VCaP (cell line): ENCODE results near the gene RNPEPL1.

Experiments used
- H3K27ac ChIP-seq: fragments of 450-650 bp; 2 replicates; pipeline ENCODE4 v1.5.1; 2017
- CTCF ChIP-seq: fragments of 450-650 bp; conservative IDR thresholded peaks from 2 replicates; pipeline ENCODE4 v1.5.1; 2017; ENCODE audit warnings: mild to moderate bottlenecking, moderate library complexity

The RNPEPL1 gene

GRCh38 chr2:240593703-240594451 is 25.6 kb downstream of the RNPEPL1 start:
- no peak overlapping the region for H3K27ac ChIP-seq
- no peak for TF ChIP-seq CTCF

- TF ChIP-seq CTCF: no peak
- H3K27ac ChIP-seq: no peak overlapping the region
Observed at GRCh38 chr2:240594511-240595380, 26.5 kb downstream of the RNPEPL1 start.

GRCh38 chr2:240595381-240596079 is 27.2 kb downstream of the RNPEPL1 start:
- TF ChIP-seq CTCF: peak; percentile 31; the same call in 1 of the 2 replicates
- H3K27ac ChIP-seq: peak overlapping the region; percentile 15; the same call in 1 of the 2 replicates

GRCh38 chr2:240596080-240596460 is 27.8 kb downstream of the RNPEPL1 start:
- peak overlapping the region; percentile 15; the same call in 1 of the 2 replicates for H3K27ac ChIP-seq
- TF ChIP-seq CTCF: no peak

- peak overlapping the region; percentile 15; the same call in 1 of the 2 replicates for H3K27ac ChIP-seq
Observed at GRCh38 chr2:240596491-240596931, 28.2 kb downstream of the RNPEPL1 start.

GRCh38 chr2:240597054-240597418 is 28.8 kb downstream of the RNPEPL1 start:
- no peak for TF ChIP-seq CTCF
- H3K27ac ChIP-seq: no peak overlapping the region

More at GRCh38 chr2:240596491-240596931, 28.2 kb downstream of the RNPEPL1 start:
- TF ChIP-seq CTCF: no peak
